Keratinocyte (primary cell): ENCODE data around the gene TBX3. TPM values are rescaled to one million over a fixed set of nuclear protein-coding genes. Genes with fewer than 3 reads are reported as not detected.

Source experiments
- DNase-seq: peaks from one replicate; pipeline ENCODE4 v3.0.0-alpha.2; 2011; ENCODE audit warnings: low read depth, missing footprints, low spot score
- FAIRE-seq: peaks from 2 replicates; lab custom pipeline; 2011; peaks lifted over from hg19 to GRCh38; lab: Jason Lieb, UNC
- H2AFZ ChIP-seq: 2 replicates; pipeline ENCODE4 v1.6.0; 2012; ENCODE audit warnings: low read length, control low read depth, inconsistent platforms; ENCODE audit not compliant: control insufficient read depth
- H3K27ac ChIP-seq: 2 replicates; pipeline ENCODE4 v1.5.1; 2011; ENCODE audit warnings: low read length; ENCODE audit not compliant: control insufficient read depth, insufficient read depth
- H3K27me3 ChIP-seq: 3 replicates; pipeline ENCODE4 v1.6.0; 2011; ENCODE audit warnings: low read length; ENCODE audit not compliant: control insufficient read depth, insufficient read depth; ENCODE audit errors: extremely low read depth
- H3K36me3 ChIP-seq, 2 experiments: 2 replicates in 1 of 2; 3 replicates in 1 of 2; pipeline ENCODE4 v1.5.1; 2011; ENCODE audit warnings: low read length in 2 of 2, mild to moderate bottlenecking in 1 of 2; ENCODE audit not compliant: control insufficient read depth in 2 of 2, insufficient read depth in 2 of 2; ENCODE audit errors: extremely low read depth in 1 of 2
- H3K4me1 ChIP-seq: 3 replicates; pipeline ENCODE4 v1.5.1; 2011; ENCODE audit warnings: low read length; ENCODE audit not compliant: control insufficient read depth, insufficient read depth; ENCODE audit errors: extremely low read depth
- H3K4me2 ChIP-seq: 3 replicates; pipeline ENCODE4 v1.6.0; 2011; ENCODE audit warnings: low read depth, low read length; ENCODE audit not compliant: control insufficient read depth, insufficient read depth; ENCODE audit errors: extremely low read depth
- H3K4me3 ChIP-seq, 3 experiments: fragments of 200-600 bp in 1 of 3; sonication (generic) in 1 of 3; 2 replicates in 2 of 3; 3 replicates in 1 of 3; pipeline ENCODE4 v1.5.1; 2011 to 2016; ENCODE audit warnings: low read length in 3 of 3, mild to moderate bottlenecking in 3 of 3, control low read depth in 2 of 3, inconsistent platforms in 1 of 3, low read depth in 1 of 3, mixed read lengths in 1 of 3, mixed run types in 1 of 3, moderate library complexity in 1 of 3; ENCODE audit not compliant: control insufficient read depth in 2 of 3, insufficient read depth in 2 of 3; ENCODE audit errors: extremely low read depth in 1 of 3
- H3K79me2 ChIP-seq: 2 replicates; pipeline ENCODE4 v1.6.0; 2012; ENCODE audit warnings: low read length; ENCODE audit not compliant: control insufficient read depth, insufficient read depth
- H3K9ac ChIP-seq: 3 replicates; pipeline ENCODE4 v1.6.0; 2011; ENCODE audit warnings: low read length; ENCODE audit not compliant: control insufficient read depth, insufficient read depth; ENCODE audit errors: extremely low read depth
- H3K9me1 ChIP-seq: 3 replicates; pipeline ENCODE4 v1.6.0; 2011; ENCODE audit warnings: low read length; ENCODE audit not compliant: control insufficient read depth, insufficient read depth; ENCODE audit errors: extremely low read depth
- H3K9me3 ChIP-seq: 2 replicates; pipeline ENCODE4 v1.5.1; 2012; ENCODE audit warnings: low read depth, low read length; ENCODE audit not compliant: control insufficient read depth
- H4K20me1 ChIP-seq: 3 replicates; pipeline ENCODE4 v1.6.0; 2011; ENCODE audit warnings: low read length; ENCODE audit not compliant: control insufficient read depth, insufficient read depth; ENCODE audit errors: extremely low read depth
- CTCF ChIP-seq, 3 experiments: IDR thresholded peaks in 1 of 3; conservative IDR thresholded peaks in 1 of 3; optimal IDR thresholded peaks in 1 of 3; 2 replicates in 2 of 3; 3 replicates in 1 of 3; pipeline versions ENCODE3 to v1.5.1; 2011; ENCODE audit warnings: low read length in 3 of 3, mild to moderate bottlenecking in 3 of 3, moderate library complexity in 2 of 3, control low read depth in 1 of 3, inconsistent platforms in 1 of 3; ENCODE audit not compliant: insufficient read depth in 2 of 3; ENCODE audit errors: extremely low read depth in 1 of 3
- EZH2 ChIP-seq: IDR thresholded peaks from one replicate; pipeline ENCODE4 v1.6.1; 2012; ENCODE audit warnings: inconsistent platforms, mild to moderate bottlenecking, low read length, moderate library complexity
- dilution Hi-C: fragments of 300-500 bp; cut with MboI; formaldehyde crosslinking; loops from one replicate; pipeline ENCODE4 v1.7.0; 2020; ENCODE audit warnings: low sequenced_read_pairs; ENCODE audit not compliant: extremely low pct_ligation_motif_present
- polyA plus RNA-seq, 5 experiments: library from polyadenylated mRNA; depleted of rRNA in 3 of 5; stranded (reverse) in 3 of 5; stranded (forward) in 1 of 5; unstranded in 1 of 5; fragments of >200 nt; gene quantifications; 1 replicate in 1 of 5; 2 replicates in 3 of 5; 3 replicates in 1 of 5; pipeline versions ENCODE4 v1.2.1 to v1.2.3, GENCODE V29; 2011 to 2012; ENCODE audit warnings: missing spikeins in 2 of 5, low read depth in 1 of 5, low replicate concordance in 1 of 5

The TBX3 gene
- polyA plus RNA-seq, 1 donor (not counting 4 experiments of a cell fraction or from before 2014, with no cell fraction given), result 7.8 TPM

GRCh38 chr12:114655934-114656749, 27.8 kb downstream of the TBX3 start:
- no peak for FAIRE-seq
- H3K9ac ChIP-seq, result no peak overlapping the region

GRCh38 chr12:114649585-114649984, 34.4 kb downstream of the TBX3 start:
- H3K9me3 ChIP-seq, result no peaks in the 10 kb centered on the region
- no peaks in the 10 kb centered on the region for H3K79me2 ChIP-seq
- DNase-seq (no peak), FAIRE-seq (no peak)
- no peaks in the 10 kb centered on the region for H4K20me1 ChIP-seq
- H3K4me3 ChIP-seq, result no peak overlapping the region
- H2AFZ ChIP-seq, result no peak overlapping the region
- dilution Hi-C loops, result no loop called here
- H3K27me3 ChIP-seq, result no peaks in the 10 kb centered on the region
- H3K27ac ChIP-seq, result no peak overlapping the region
- H3K4me1 ChIP-seq, result no peaks in the 10 kb centered on the region
- no peak overlapping the region for H3K9ac ChIP-seq
- no peak overlapping the region for H3K4me2 ChIP-seq
- H3K36me3 ChIP-seq, result no peaks in the 10 kb centered on the region
- H3K9me1 ChIP-seq, result no peaks in the 10 kb centered on the region
- TF ChIP-seq EZH2, result no peak
- TF ChIP-seq CTCF (optimal IDR thresholded peaks at IDR 0.05 in 1 of 3, IDR thresholded peaks at IDR 0.05 in 1 of 3, conservative IDR thresholded peaks at IDR 0.05 in 1 of 3; ENCODE audit: extremely low read depth in 1 of 3, insufficient read depth in 2 of 3, low read length in 3 of 3), result no peak

More at GRCh38 chr12:114655934-114656749, 27.8 kb downstream of the TBX3 start:
- no peaks in the 10 kb centered on the region for H3K36me3 ChIP-seq
- DNase-seq, result no peak
- H3K9me1 ChIP-seq, result no peaks in the 10 kb centered on the region
- H3K27ac ChIP-seq, result no peak overlapping the region
- no peak overlapping the region for H2AFZ ChIP-seq
- H3K4me3 ChIP-seq, result no peak overlapping the region
- no peak overlapping the region for H3K4me2 ChIP-seq
- dilution Hi-C loops, result no loop called here
- no peaks in the 10 kb centered on the region for H3K9me3 ChIP-seq
- no peaks in the 10 kb centered on the region for H3K4me1 ChIP-seq
- TF ChIP-seq EZH2, result no peak
- no peak for TF ChIP-seq CTCF (optimal IDR thresholded peaks at IDR 0.05 in 1 of 3, IDR thresholded peaks at IDR 0.05 in 1 of 3, conservative IDR thresholded peaks at IDR 0.05 in 1 of 3; ENCODE audit: extremely low read depth in 1 of 3, insufficient read depth in 2 of 3, low read length in 3 of 3)
- no peaks in the 10 kb centered on the region for H4K20me1 ChIP-seq
- no peaks in the 10 kb centered on the region for H3K79me2 ChIP-seq
- H3K27me3 ChIP-seq, result no peaks in the 10 kb centered on the region
